GF-D8 (cell line): Measurements from ENCODE around the gene RBM6.

Source experiments
- DNase-seq: peaks from one replicate; lab custom pipeline; 2025; lab: John Stamatoyannopoulos, UW

RBM6 gene

GRCh38 chr3:50126287-50127211, 186.6 kb downstream of the RBM6 start:
- DNase-seq: no peak
